Measurements from ENCODE around the gene IGFBP7.

The IGFBP7 gene

DNA sequence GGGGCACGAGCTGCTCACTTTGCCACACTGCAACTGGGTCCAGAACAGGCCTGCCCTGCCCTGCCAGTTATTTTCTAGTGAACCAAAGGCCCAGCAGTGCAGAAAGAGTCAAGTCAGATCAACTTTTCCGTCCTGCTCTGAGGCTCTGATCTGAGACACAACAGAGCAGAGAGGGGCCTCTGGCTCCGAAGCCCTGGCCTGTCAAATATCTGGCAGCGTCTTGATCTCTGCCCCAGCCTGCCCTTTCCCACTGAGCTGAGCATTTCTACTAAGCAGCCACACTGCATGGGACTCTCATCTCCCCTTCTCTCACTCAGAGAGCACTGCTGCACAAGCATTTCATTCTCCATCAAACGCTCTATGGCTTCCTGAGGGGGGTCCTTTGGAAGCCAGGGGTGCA is 11.8 kb downstream of the IGFBP7 start:
- DNase-seq (ENCODE audit: low read depth, low spot score): no peak

DNA sequence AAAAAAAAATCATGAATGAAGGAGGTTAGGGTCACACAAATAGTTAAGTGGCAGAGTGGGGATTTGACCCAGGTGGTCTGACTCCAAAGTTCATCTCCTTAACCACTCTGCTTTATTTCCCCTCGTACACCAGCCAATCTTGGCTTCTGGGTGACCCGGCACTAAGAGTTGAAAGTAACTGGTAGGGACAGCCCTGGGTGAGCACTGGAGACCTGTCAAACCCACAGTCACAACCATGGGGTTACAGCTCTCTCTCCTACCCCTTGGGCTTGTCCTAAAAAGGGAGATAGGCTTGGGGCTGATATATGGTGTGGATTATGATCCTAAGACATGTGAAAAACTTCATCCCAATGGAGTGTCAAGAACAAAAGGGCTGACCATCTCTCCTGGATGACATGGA is 12.5 kb downstream of the IGFBP7 start:
- DNase-seq (ENCODE audit: low read depth, low spot score): no peak

DNA sequence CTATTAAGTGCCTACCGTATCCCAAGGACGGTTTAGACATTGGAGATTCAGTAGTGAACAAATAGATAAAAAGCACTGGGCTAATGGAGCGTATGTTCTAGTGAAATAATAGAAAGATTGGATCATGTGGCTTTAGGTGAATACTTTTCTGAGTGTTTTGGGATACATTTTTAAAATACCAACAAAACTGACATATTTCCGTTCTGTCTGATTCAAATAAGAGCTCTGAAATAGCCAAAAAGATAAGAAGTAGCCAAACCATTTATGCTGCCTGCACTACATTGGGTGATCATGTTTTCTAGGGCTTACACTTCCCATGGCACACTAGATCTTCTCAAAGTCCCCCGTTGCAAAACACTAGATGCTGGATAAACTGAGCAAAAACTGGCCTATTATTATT is 14.2 kb downstream of the IGFBP7 start:
- DNase-seq (ENCODE audit: low read depth, low spot score): no peak

DNA sequence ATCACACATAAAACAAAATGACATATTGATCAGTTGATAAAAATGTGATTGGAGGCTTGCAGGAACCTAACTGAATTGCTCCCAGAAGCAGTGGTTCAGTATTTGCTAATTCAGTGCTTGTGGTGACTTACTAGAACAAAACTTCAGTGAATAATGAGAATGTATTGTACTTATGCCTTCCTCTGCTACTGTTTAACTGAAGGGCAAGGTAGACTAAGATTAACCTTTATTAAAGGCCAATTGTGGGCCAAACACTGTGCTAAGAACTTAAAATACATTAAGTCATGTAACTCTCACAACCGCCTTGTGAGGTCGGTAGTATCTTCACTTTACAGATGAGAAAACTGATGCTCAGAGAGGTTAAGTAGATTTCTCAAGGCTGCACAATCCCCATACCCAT is 14.9 kb downstream of the IGFBP7 start:
- no peak for DNase-seq (ENCODE audit: low read depth, low spot score)

DNA sequence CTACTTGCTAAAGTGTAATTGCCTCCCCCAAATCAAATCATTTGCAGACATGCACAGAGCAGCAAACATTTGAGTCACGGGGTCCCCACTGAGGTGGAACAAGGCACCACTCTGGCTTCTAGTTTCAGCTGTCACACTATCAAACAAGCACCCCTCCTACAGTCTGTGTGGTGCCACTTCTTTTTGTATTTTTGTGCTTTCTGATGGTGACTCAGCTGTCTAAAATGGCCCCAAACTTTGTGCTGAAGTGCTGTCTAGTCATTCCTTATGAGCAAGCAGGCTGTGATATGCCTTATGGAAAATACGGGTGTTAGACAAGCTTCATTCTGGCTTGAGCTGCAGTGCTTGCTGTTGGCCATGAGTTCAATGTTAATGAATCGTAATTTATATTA is 15.4 kb downstream of the IGFBP7 start:
- DNase-seq (ENCODE audit: low read depth, low spot score): peak; percentile 75

DNA sequence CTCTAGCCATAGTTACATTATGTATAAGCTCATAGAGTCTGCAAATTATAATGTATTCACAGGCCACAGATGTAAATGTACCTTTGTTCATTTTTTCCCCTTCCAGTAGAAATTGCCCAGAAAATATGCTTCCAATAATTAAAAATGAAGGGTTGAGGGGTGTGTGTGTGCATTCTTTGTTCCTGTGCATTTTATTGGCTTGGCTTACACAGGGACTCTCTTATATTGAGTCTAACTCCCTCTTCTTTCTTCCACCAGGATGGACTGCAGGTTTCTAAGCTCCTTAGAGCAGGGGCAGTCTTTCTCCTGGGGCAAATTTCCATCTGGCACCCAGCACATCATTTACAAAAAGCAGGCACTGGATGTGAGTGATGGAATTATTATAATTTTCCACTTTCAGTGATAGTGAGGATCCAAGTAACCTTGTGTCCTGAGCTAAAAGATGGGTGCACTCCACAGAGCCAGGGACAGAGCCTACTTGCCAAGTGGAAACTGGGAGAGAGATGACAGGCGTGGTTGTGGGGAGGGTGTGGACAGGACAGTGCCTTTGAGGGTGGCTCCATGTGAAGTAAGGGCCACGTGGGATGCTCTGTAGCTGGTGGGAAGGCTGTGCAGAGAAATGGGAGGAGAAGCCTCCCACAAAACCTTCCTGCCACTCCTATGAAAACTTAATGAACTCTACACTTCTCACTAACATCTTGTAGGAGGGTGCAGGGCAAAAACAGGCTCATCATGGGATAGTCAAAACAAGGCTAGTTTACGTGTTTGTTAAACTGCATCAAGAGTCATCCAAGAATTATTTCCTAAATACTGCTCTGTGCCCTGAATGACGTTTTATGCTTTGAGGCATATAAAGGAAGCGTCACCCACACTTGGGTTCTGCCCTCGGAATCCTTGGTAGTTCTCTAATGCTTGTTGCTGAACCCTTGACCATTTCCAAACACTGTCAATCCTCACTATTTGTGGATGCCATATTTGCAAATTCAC is 16.0 kb downstream of the IGFBP7 start:
- DNase-seq (ENCODE audit: low read depth, low spot score): no peak

DNA sequence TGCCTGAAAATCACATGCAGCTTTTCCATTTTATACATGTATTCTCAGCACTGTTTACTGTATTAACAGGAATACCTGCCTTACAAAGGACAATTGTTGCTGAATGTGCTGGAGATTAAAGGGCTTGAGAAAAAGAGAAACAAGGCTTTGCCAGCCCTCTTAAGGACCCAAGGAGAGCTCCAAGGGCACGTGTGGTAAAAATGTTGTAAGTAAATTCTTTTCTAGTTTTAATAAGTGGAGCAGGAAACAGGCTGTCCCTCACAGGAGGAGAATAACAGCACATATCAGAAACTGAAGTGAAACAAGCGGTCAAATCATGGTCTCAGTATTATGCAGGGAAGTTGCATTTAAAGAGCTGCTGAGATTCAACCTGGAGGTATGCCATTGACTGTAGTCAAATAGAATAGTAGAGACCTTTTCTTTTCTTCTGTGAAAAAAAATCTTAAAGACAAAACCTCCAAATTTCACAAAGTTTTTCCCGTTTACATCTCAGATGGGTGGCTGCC is 18.5 kb downstream of the IGFBP7 start:
- DNase-seq (ENCODE audit: low read depth, low spot score): no peak

DNA sequence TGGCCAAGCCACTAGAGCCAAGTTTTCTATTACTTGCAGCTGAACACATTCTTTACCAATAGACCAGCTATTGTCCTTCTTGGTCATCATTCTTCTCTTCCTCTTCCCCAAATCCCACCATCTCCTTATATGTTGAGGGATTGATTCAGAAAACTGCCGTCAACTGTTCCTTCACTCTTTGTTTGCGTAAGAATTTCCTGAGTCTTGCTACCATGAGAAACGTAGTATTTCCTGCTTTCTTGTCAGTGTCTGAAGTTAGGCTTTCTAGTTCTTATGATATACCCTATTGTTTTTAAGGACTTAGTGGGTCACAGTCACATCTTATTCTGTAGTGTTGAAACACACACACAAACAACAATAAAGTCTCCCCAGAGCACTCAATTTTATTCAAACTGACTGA is 20.1 kb downstream of the IGFBP7 start:
- no peak for DNase-seq (ENCODE audit: low read depth, low spot score)

DNA sequence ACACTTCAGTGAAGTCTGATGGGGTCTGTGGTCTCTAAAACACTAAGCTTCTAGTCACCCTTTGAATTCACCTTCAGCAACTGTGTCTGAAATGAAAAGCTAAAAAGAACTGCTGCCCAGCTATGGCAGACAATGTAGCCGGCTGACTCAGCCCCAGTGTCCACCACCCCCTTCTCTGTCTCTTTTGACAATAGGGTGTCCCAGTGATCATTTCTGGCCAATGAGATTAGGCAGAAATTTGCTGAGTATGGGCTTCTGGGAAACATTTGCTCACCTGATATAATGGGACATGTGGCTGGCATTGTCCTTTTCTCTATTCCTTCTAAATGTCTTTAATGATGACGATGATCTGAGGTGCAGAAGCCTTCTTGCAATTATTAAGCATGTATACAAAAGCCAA is 20.6 kb downstream of the IGFBP7 start:
- DNase-seq (ENCODE audit: low read depth, low spot score): no peak

DNA sequence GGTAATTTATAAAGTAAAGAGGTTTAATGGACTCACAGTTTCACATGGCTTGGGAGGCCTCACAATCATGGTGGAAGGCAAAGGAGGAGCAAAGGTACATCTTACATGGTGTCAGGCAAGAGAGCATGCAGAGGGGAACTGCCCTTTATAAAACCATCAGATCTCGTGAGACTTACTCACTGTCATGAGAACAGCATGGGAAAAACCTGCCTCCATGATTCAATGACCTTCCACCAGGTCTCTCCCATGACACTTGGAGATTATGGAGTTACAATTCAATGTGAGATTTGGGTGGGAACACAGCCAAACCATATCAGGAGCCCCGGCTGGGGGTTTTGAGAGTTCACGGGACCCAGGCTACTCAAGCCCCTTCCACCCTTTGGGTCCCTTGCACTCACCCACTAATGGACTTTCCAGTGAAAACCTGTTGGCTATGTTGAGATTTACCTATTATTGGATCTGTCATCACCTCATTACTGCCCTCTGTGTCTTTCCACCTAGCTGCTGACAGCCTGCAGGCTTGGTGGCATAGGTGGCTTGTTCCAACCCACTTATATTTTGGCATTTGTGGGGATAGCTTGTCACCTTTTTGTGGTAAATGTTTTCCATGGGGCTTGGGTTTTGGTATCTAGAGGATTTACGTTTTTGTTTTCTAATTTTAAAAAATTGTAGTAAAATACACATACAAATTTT is 24.0 kb downstream of the IGFBP7 start:
- no peak for DNase-seq (ENCODE audit: low read depth, low spot score)

DNA sequence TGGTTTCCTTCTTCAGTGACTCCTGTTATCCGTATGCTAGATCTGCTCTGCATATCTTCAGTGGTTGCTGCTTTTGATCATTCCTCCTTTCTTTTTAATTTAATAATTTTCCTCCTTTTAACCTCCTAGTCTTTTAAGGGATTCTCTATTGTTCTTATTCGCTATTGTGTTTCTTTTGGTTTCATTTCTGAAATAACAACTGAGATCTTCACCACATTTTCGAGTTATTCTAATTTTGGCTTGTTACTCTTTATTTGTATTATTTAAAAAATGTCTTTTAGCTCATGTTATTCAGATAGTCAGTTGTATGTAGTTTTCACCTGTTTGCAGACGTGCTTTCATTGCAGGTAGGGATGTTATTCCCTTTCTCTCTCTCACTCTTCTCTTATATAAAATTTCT is 24.9 kb downstream of the IGFBP7 start:
- DNase-seq (ENCODE audit: low read depth, low spot score): no peak

DNA sequence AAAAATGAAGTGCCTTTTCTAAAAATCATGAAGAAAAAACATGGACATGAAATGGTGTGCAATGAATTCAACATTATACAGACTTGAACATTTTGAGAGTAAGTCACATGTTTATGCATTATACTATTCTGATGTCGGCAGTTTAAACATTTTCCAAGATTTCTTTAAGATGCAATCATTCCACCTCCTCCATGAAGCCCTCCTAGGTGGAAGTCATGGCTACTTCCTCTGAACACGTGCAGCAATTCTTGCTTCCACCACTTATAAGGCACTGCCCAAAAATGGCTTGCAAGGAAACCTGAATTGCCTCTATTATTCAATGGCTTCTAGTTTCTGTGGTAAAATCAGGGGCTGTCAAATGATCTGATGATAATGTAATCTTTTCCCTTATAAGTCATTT is 25.8 kb downstream of the IGFBP7 start:
- DNase-seq (ENCODE audit: low read depth, low spot score): no peak

DNA sequence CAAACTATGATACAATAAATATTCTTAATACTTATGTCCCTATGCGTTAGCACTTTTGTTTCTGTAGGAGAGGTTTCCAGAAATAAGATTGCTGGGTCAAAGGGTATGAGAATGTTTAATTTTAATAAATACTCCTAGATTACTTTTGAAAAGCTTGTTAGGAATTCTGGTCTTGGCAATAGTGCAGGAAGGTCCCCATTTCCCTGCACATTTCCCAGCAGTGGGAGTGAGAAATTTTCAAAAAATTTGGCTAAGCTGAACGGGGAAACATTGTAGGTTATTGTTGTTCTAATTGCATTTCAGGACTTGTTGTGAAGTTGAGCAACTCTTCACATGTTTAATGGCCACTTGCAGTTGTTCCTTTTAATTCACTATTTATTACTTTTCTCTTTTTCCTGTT is 27.1 kb downstream of the IGFBP7 start:
- no peak for DNase-seq (ENCODE audit: low read depth, low spot score)

DNA sequence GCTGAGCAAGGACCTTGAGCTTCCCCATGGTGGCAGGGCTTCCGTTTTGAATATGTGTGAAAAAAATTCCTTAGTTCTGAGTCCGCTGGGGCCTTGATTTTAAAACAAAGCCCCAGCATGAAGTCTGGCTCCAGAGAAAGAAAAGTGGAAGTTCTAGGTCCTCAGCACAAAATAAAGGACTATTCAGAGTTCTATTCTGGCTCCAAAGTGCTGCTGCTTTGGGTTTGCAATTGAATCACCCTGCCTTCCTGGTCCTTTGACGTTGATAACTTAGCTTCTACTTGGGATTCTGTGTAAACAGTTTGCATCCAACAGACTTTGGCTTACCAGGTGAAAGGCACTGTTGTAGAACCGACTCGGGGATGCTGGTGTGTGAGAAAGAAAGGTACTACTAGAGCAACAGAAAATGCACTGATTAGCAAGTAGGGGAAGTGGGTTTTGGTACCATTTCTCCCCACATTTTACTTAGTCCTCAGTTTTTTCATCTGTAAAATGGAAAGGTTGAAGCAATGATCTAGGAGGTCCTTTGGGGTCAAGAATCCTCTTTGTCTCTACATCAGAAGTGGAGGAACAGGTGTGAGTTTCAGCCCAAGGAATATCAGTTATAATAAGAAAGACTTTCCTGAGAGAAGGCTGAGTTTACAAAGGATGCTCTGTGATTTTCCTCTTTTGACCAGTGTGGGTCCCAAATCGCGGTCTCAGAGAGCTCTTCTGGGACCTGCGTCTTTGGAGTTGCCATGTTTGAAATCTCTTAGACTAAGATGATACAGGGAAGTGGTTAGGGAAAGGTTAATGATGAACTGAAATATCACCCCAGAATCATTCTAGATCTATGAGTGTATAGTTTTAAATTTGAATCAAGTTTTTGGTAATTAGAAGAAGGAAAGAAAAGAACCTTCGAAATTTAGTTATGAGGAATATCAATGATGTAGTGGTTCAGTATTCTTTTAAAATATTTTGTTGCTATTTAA is 28.2 kb downstream of the IGFBP7 start:
- no peak for DNase-seq (ENCODE audit: low read depth, low spot score)

DNA sequence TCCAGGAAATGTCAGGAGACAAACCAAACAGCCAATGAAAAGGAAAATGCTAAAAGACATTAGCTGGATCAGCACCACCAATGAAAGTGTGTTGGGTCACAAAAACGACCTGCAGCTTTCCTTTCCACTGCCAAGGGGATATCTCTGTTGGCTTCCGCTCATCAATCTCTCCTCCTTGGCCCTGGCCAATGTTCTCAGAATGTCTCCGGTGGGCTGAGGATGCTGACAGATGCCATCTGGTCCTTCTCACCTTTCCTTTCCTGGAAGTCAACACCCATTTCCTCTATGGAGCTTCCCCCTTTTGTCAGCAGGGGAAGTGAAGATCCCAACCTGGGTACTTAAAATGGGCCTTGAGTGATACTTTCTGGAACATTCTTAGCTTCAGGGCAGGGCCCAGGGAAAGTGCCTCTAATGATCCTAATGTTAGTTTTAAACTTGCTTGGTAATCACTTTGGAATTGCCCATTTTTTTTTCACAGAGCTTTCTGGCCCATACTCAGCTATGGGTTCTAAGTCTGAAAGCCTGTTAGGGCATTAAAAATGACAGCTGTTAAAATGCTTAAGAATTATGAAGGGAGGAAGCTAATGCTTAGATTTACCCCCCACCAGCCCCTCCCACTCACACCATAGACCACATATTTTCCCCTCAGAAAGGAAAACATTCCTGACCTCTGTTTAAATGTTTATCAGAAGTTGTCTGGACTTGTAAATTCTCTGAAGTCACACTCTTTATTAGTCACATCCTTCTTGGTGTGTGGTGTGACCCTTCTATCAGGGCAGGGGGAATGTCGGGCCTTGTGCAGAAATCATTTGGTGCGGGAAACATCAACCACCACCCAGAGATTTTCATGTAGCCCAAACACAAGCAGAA is 29.2 kb downstream of the IGFBP7 start:
- DNase-seq (ENCODE audit: low read depth, low spot score): peak; percentile 93

DNA sequence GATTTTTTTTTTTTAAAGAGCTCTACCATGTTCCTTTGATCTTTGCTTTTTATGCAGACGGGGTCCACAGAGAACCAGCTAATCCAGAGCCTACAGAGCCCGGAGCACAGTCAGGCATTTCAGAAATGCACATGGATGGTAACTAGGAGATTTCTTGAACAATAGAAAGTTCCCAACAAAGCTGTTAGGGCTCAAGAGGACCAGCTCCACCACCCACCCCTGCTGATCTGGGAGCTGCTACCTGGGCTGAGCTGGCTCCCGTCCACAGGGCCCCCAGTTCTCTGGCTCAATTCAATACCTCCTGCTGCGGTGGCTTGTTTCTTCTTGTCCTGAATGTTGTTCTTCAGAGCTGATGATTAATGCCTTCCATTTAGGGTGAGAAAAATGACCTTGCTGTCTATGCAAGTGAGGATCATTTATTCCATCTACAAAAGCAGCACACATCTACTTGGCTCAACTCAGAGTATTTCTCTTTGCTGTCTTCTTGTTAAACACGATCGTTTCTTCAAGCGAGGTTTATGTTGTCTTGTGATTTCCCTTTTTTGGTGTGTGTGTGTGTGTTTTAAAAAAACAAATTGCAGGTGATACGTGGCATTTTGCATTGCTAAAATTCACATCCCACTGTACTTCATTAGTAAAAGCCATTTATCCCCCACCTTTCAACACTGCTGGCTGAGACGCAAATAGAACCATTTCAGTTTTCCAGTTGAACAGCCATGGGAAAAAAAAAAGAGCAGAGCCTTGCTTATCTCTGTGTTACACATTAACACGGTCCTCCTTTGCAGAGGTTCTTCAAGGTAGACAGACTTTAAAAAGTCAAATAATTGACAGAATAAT is 31.3 kb downstream of the IGFBP7 start:
- peak; percentile 85 for DNase-seq (ENCODE audit: low read depth, low spot score)

DNA sequence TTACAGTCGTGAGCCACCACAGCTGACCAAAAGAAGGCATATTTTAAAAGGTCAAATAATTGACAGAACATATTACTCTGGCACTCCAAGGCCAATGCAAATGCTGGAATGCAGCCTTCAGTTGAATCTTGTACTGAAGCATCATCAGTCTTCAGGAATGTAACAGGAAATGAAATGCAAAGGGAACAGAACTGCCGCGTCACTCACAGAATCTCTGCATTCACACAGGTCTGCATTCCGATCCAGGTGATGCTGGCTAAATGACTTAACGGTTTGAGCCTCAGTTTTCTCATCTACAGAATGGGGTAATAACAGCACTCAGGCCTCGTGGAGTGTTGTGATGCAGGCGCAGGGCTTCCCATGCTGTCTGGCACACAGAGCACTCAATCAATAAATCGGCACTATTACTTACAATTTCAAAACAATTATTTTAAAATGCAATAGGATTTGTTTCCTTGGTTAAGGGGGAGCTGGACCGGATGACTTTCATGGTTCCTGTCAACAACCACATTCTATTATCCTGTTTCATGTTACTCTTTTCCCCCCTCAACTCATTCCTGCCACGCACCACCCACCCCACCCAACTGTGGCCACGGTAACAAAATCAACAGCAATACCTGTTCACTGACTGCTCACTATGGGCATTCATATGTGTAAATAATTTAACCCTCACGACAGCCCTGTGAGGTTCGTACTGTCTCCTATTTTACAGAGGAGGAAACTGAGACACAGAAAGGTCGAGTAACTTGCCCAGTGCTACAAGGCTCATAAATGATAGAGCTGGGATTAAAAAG is 32.4 kb downstream of the IGFBP7 start:
- DNase-seq (ENCODE audit: low read depth, low spot score): peak; percentile 72

DNA sequence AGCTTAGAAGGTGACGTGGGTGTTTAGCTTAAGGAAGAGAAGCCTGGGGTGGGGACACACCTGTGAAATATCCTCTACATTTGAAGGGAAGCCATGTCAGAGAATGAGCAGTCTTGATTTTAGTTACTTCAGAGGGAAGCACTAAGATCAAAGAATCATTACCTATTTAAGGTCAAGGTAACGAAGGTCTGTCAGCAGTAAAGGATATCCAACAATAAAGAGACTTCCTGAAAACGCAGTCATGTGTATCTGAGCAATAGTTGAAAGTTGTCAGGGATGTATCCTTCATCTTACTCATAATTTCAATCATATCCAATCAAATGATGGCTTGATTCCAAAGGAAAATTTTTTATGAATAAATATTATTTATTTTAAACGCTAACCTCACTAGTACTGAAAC is 33.5 kb downstream of the IGFBP7 start:
- DNase-seq (ENCODE audit: low read depth, low spot score): no peak

DNA sequence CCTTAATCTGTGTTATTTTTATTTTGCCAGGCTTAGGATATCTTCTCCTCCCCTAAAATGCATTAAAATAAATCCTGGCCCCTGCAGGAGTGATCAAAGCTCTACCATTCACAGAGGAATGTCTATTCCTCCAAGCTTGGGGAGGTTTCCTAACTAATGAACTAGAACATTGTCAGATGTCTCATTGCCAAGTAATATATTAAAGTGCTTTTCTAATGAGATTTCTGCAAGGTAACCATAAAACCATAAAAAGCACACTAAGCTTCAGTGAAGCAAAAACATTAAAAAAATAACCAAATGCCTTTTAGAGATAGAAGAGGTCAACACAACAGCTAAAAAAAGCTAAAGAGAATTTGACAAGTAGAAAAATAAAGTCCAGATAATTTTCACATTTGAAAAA is 34.8 kb downstream of the IGFBP7 start:
- DNase-seq (ENCODE audit: low read depth, low spot score): no peak
